Eye (tissue), 1 donor: ENCODE results near the gene SCAP.
"Not testable (repeated sequence)": the region's sequence is repeated elsewhere in the genome, so short reads cannot be mapped to it uniquely, and the experiment has no call there.

Source experiments
- DNase-seq: peaks from one replicate; pipeline ENCODE4 v3.0.0-alpha.2; 2015

The SCAP gene

GRCh38 chr3:47392933-47393332 lies 82.8 kb downstream of the SCAP start:
- no peak for DNase-seq

GRCh38 chr3:47385796-47386195 lies 89.9 kb downstream of the SCAP start:
- DNase-seq = no peak

- DNase-seq = no peak
These were observed 90.7 kb downstream of the SCAP start for GRCh38 chr3:47385007-47385406.

DNA sequence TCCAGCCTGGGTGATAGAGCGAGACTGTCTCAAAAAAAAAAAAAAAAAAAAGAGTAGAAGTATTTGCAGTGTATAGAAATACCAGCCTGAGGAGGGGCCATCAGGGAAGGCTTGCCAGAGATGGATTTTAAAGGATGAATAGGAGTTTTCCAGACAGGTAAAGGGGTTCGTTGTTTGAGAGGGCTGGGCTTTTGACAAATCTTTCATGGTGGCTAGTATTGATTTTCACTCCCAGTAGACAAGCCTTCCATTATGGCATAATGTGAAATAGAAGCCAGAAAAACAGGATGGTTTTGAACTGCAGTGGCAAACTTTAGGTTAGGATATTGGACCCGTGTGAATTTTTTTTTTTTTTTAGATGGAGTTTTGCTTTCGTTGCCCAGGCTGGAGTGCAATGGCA lies 91.3 kb downstream of the SCAP start:
- DNase-seq = no peak

- peak; percentile 95 for DNase-seq
These were observed 94.2 kb downstream of the SCAP start for GRCh38 chr3:47381317-47382157.

- DNase-seq = peak; percentile 100
These were observed 95.0 kb downstream of the SCAP start, which contains the start of gene PTPN23 for GRCh38 chr3:47380601-47381316. PTPN23 (plus strand) TSS chr3:47381021; CDS start chr3:47381097, 76 bp downstream.

DNA sequence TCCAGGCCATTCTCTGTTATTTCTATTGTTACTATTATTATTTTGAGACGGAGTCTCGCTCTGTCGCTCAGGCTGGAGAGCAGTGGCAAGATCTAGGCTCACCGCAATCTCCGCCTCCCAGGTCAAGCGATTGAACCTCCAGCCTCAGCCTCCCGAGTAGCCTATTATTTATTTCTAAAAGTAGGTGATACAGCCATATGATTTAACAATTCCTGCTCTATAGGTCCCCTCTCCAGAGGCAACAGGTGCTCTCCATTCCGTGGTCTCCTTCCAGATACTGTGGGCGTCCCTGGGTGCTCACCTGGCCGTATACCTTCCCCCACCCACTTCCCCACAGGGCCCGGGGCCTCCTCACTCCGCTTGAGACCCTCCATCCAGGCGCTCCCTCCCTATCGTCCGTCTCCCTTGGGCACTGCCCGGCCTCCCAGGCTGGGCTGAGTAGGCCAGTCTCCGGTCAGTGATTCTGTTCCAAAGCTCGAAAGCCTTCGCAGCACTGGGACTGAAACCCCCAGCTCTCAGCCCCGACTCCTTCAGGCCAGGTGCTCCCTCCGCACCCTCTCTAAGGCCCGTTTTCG lies 95.6 kb downstream of the SCAP start:
- no peak for DNase-seq

- DNase-seq = no peak
These were observed 96.3 kb downstream of the SCAP start for GRCh38 chr3:47379411-47379899.

- no peak for DNase-seq
These were observed 96.9 kb downstream of the SCAP start for GRCh38 chr3:47378869-47379268.

DNA sequence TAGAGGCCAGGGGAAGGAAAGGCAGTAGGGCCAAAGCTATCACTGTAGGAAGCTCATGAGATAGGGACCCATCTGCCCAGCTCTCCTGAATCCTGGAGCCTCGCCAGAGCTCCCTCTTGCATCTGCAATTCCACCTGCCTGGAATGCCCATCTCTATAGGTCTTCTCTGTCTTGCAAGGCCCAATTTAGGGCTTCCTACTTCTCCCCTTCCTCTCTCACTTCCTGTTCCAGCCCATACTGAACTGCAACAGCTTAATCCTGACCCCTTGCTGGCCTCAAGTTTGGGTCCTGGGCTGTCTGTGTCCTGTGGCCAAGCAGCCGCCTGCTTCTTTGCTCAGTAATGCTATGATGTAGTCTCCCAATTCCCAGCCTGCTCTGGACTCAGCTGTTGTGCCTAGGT lies 98.6 kb downstream of the SCAP start:
- DNase-seq = no peak

GRCh38 chr3:47376393-47376792 lies 99.3 kb downstream of the SCAP start:
- no peak for DNase-seq

DNA sequence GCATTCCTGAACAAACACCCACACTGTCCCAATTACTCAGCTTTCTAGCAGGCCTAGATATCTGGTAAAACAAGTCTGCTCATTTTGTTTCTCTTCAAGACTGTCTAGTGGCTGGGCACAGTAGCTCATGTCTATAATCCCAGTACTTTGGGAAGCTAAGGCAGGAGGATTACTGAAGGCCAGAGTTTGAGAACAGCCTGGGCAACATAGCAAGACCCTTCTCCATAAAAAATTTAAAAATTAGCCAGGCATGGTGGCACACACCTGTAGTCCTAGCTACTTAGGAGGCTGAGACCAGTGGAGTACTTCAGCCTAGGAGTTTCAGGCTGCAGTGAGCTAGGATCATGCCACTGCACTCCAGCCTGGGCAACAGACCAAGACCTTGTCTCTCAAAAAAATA lies 101.2 kb downstream of the SCAP start:
- no peak for DNase-seq

DNA sequence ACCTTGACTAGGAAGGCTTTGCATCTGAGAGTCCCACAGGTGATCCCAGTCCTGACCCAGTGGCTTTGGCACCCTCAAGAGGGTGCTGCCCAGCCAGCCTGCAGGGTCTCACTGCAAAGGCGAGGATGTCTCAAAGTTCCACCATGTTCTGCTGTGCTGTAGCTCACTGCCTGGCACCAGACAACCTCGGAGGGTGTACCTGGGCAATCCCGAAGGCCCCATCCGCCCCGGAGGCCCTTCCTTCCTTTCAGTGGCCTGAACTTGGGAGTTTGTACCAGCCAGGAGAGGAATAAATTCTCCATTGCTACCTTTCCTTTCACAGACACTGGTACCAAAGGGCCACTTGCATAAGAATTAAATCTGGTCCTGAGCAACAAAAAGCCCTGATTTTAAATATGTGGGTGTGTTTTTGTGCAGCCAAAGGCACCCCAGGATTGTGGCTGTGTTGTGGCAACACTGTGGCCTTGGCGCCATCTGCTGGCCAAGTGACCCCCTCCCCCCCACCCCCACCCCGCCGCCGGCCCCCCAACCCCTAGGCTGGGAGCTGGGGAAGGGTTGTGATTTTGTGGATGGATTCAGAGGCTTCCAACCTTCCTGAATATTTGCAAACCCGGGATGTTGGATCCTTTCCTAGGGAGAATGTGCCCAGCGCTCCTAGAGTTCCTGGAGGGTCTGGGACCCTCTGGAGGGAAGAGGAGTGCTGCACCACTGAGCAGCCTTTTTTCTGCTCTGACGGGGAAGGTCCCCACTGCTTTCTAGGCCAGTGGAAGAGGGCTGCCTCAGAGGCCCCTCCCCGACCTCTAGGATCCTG lies 104.6 kb downstream of the SCAP start:
- DNase-seq = peak; percentile 22

GRCh38 chr3:47370020-47370419 lies 105.7 kb downstream of the SCAP start:
- not testable (repeated sequence) for DNase-seq

DNA sequence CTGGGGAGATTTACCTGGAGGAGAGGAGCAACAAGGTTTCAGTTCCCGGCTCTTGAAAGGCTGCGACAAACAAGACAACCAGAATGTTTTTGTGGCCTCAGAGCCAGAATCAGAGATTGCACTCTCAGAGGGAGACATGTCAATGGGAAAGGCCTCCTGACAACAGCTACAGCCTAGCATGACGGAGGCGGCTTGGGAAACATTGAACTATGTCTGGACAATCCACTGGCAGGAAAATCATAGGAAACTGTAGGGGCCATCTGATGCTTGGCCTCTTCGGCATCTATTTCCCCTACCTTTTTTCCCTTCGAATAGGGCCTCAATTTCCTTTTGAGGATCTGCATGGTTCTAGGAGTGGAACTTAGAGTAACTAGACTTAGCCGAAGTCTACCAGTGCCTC lies 108.1 kb downstream of the SCAP start:
- no peak for DNase-seq

- no peak for DNase-seq
These were observed 108.9 kb downstream of the SCAP start for GRCh38 chr3:47366833-47367232.

GRCh38 chr3:47365213-47366153 lies 110.3 kb downstream of the SCAP start:
- peak; percentile 56 for DNase-seq
